ENCODE results near the gene ARVCF. TPM values are rescaled to one million over a fixed set of nuclear protein-coding genes. Genes with fewer than 3 reads are reported as not detected.

The ARVCF gene
- total RNA-seq, 2 donors from 2014 or later = 20.1 to 21.3 TPM

DNA sequence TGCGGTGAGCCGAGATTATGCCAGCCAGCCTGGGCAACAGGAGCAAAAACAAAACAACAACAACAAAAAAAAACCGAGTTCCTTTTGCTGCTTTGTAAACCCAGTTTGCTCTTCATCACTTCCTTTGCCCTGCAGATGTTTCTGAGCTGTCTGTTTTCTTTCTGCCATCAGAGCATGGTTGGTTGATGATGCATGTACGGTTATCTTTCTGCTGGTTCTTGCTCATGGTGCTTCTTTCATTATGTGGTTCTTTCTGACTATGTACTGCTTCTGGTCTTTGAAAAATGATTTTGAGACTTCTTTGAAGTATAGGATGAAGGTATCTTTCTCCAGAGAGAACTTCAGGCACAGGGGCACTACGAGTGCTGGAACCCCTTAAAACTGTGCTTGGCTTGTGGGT is 17.5 kb upstream of the ARVCF start:
- intact Hi-C loops (cut with DNase I) = no loop called here
- DNase-seq (ENCODE audit: low spot score) = no peak

DNA sequence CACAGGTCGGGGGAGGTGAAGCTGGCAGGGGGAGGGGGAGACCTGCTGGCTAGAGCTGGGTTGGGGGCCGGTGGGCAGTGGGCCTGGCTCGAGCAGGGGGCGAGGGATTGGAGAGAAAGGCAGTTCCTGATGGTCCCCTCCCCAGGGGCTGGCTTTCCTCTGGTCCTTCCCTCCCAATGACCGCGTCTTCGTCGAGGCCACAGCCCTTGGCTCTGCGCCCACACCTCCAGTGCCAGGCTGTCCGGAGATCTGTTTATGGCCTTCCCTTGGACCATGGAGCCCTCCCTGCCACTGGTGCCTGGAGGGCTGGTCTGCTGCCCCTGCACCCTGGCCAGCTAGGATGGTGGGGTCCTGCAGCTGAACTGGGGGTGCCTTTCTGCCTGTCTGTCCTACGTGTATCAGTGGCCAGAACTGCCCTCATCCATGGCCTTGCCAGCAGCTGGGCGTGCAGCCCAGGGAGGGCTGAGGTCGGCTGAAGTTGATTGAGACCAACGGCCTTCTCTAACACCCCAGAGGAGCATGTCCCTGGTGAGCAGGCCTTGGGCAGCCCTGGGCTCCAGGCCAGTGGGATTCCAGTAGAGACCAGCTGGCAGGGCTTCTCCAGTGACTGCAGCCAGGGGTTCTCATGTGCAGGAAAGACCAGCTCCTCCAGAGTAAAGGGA is 16.6 kb upstream of the ARVCF start:
- intact Hi-C loops (cut with DNase I) = no loop called here
- DNase-seq (ENCODE audit: low spot score) = no peak

DNA sequence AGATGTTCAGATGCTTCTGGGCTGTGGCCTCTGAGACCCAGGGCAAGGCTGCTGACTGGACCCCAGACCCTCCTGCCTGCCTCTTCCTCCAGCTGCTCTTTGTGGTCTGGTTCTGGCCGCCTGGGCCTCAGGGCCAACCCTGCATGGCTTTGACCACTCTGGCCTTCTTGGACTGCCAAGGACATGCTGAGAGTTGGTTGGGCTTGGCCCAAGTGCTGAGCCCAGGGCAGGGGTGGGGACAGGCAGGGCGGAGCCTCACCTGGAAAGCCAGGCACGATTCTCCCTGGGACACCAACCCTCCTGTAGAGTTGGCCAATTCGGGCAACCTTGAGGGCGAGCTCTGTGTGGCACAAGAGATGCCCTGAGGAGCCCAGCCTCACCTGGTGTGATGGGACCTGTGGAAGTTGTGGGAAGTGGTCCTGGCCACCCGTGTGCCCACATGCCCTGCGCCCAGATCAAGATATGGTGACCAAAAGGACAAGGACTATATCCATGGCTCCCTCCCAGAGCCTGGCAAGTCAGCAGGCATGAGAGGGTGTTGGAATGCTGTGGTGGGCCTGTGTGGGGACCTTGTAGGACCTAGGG is 15.9 kb upstream of the ARVCF start:
- DNase-seq (ENCODE audit: low spot score) = no peak
- intact Hi-C loops (cut with DNase I) = no loop called here

DNA sequence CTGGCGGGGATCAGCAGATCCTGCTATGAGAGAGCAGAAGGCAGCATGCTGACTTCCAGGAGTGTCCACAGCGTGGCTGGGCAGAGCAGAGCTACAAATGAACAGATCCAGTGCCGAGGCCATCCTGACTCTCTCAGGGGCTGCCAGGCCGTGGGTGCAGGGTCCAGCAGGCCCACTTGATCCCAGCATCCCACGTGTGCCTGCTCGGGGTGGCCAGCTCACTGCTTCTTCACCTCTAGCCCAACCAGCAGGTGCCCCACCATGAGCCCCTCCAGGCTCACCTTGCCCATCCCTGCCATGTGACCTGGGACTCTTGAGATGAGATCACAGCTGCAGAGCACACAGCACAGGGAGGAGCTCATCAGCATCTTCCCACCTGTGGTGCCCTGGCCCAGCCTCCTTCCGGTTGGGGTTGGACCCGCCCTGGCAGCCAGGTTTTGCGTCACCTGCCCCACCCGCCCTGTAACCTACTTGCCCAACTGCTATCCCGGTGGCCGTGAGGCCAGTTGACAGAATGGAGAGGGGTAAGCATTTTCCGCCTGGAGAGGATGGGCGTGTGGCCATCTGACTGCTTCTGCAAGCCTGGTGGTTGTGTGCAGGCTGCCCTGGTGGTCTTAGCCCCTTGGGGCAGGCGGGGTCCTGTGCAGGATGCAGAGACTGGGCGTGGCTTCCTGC is 15.2 kb upstream of the ARVCF start:
- intact Hi-C loops (cut with DNase I) = no loop called here

DNA sequence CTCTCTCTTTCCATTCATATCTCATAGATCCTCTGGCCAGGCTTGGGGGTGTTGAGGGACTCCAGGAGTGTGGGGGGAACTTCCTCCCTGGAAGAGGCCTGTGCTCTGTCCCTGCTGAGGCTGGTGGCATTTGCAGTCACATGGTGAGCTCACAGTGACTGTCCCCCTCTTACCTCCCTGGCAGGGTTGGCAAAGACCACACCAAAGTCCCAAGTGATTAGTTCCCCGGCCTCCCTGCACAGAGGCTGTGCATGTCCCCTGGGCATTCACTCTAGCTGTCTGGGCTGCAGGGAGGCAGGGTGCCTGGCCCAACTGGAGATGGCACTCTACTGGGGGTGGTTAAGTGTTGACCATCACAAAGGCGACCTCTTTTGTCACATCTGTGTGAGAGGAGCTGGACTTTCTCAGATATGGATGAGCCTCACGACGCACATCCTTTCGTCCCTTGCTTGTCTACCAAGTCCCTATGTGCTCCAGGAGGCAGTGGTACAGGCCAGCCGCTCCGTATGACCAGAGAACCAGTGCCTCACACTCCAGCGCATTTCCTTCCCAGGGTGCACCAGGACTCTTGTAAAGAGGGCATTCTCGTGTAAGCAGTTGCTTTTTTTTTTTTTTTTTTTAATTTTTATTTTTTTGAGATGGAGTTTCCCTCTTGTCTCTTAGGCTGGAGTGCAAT is 13.1 kb upstream of the ARVCF start:
- no peak for DNase-seq (ENCODE audit: low spot score)
- intact Hi-C loops (cut with DNase I) = no loop called here

More for the DNA sequence above, 15.2 kb upstream of the ARVCF start:
- DNase-seq (ENCODE audit: low spot score) = no peak

DNA sequence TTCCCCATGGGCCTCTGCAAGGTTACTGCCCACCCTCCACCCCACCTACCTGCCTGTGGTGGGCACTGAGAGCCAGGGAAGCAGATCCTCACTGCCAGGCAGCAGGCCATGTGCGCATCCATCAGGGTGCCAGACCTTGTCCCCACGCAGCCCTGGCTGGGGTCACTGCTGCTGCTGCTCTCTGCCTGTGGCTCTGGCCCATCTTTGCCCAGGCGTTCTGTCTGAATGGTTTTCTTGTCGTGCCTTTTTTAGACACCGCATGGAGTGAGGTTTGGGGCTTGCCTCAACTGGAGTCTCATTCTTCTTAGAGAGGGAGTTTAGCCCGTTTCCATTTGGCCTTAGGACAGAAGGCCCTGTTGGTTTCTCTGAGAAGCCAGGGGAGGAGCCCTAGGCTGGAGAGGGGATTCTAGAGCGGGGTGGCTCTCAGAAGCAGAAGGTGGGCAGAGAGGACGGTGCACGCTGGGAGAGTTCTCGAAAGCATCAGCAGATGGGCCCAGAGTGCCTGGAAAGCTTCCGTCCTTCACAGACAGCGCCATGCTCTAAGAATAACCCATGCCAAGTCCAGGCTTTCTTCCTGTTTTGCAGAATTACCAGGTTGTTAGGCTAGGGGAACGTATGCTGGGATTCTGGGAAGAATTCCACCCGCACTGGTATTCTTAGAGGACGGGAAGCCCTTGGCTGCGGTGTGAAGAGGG is 12.4 kb upstream of the ARVCF start:
- no peak for DNase-seq (ENCODE audit: low spot score)
- intact Hi-C loops (cut with DNase I) = no loop called here

DNA sequence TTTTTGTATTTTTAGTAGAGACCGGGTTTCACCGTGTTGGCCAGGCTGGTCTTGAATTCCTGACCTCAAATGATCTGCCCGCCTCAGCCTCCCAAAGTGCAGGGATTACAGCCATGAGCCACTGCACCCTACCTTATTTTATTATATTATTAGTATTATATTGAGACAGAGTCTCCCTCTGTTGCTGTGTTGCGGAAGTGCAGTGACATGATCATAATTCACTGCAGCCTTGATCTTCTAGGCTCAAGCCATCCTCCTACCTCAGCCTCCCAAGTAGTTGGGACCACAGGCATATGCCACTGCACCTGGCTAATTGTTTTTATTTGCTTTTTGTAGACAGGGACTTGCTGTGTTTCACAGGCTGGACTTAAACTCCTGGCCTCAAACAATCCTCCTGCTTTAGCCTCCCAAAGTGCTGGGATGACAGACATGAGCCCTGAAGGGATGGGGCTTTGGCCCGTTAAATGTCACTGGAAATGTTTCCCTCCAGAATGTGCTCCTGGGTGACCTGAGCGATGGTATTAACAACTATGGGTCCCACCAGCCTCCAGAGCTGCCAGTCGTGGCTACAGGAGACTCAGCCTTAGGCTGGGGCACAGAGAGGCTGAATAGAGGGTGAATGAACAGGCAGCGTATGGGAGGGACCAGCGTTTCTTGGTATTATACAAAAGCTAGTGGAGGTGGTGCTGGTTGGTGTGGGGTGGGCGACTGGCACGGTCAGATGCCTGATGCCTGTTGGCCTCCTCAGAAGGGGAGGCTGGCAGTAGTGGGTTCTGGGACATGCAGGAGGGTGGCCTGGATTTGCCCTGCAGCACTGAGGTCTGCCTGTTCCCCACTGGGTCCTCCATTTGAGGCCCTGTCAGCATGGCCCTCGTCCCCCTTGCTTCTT is 11.6 kb upstream of the ARVCF start:
- intact Hi-C loops (cut with DNase I) = no loop called here
- DNase-seq (ENCODE audit: low spot score) = peak; percentile 15

DNA sequence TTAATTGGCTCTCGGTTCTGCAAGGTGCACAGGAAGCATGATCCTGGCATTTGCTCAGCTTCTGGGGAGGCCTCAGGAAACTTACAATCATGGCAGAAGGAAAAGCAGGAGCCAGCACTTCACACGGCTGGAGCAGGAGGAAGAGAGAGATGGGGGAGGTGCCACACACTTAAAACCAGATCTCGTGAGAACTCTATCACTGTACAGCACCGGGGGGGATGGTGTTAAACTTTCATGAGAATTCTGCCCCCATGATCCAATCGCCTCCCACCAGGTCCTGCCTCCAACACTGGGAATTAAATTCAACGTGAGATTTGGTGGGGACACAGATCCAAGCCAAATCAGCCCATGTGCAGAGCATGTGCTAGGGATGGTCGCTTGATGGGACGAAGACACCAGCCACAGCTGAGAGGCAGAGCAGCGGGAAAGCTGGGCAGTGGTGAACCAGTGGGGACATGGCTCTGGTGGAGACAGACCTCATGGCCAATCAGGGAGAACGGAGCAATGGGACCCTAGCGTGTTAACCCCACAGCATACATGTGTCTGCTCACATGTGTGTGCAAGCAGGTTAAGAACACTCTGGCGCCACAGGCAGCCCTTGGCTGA is 10.5 kb upstream of the ARVCF start:
- intact Hi-C loops (cut with DNase I) = no loop called here
- peak; percentile 32 for DNase-seq (ENCODE audit: low spot score)

DNA sequence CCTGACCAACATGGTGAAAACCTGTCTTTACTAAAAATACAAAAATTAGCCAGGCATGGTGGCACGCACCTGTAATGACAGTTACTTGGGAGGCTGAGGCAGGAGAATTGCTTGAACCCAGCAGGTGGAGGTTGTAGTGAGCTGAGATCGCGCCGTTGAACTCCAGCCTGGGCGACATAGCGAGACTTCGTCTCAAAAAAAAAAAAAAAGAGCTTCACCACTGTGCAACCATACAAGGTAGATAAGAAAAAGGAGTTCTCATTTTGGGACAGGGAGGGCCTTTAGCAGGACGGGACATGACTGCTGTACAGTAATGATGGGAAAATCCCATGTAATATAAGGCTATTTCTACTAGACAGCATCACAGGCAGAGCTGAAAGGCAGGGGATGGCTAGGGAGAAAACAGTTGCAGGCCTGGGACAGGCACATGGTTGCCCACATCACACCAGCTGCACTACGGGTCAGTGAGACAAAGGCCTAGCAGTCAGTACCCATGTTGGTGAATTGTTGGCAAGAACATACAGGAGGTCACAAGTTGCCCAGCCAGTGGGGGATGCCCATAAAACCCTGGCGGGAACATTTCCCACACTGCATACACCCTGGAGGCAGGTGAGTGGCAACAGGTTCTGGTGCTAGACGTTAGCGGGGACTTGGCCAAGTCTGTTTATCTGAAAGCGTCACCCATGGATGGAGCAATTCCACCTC is 9.7 kb upstream of the ARVCF start:
- intact Hi-C loops (cut with DNase I) = no loop called here
- peak; percentile 29 for DNase-seq (ENCODE audit: low spot score)

DNA sequence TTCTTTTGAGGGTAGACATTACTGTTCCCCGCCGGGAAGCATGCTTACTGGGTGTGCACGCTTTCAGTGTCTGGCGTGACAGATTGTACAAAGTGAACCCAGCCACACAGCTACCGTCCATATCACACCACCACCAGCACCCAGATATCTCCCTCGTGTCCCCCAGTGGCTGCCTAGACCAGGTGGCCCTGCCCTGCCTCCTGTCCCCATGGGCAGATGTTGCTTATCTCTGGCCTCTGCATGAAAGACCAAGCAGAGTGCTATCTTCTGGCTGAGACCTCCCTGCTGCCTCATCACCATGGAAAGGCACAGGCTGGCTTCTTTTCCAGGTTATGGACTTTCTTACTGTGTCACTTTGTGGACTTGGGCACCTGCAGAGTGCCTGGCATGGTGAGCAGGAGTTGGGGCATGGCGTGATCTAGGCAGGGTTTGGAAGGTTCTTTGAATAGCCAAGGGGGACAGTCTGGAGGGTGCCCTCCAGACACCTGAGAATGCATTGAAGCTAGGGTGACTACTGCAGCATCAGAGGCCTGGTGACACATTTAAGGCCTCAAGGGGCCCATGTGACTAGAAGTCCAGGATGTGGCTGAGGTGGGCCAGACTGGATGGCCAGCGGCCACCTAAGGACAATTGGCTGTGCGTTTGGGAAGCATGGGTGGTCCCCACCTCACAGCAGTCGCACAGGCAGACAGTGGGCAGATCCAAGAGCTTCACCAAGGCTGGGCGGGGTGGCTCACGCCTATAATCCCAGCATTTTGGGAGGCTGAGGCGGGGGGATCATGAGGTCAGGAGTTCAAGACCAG is 9.0 kb upstream of the ARVCF start:
- peak; percentile 53 for DNase-seq (ENCODE audit: low spot score)
- intact Hi-C loops (cut with DNase I) = no loop called here

DNA sequence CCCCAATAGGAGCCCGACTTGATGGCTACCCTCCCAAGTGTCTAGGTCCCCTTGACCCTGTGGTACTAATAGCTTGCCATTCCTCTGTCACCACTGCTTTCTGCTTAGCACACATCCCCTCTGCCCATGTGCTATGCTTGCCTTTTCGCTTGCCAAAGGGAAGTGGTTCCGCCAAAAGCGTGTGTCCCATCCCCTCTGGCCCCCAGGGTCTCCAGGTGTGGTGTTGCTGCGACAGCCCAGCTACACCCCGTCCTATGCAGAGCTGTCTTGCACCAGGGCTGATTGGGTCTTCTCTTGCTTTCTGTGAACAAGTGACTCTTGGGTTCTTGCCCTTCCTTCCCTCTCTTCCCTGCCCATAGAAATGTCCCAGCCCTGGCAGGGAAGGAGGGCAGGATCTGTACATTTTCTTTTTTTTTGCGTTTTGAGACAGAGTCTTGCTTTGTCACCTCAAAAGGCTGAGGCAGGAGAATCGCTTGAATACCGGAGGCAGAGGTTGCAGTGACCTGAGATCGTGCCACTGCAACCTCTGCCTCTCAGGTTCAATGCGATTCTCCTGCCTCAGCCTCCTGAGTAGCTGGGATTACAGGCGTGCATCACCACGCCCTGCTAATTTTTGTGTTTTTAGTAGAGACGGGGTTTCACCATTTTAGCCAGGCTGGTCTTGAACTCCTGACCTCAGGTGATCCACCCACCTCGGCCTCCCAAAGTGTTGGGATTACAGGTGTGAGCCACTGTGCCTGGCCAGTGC is 8.2 kb upstream of the ARVCF start:
- DNase-seq (ENCODE audit: low spot score) = peak; percentile 52
- intact Hi-C loops (cut with DNase I) = no loop called here

DNA sequence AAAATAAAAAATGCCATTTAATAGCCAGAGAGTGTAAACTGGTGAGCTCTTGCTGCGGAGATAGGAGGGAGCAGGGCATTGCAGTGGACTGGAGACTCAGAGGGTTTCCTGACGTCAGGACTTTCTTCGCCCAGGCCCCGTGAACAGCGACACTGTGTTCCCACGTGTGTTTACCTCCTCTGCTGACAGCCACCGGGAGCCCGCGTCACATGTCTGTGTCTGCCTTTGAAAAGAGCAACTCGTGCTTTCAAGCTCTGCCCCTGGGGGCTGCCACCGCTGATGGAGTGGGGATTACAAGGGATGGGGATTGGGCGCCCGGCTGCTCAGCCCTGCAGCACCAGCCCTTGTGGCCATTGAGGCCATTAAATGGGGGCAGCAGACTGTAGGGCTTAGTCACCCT is 7.6 kb upstream of the ARVCF start:
- peak; percentile 72 for DNase-seq (ENCODE audit: low spot score)

DNA sequence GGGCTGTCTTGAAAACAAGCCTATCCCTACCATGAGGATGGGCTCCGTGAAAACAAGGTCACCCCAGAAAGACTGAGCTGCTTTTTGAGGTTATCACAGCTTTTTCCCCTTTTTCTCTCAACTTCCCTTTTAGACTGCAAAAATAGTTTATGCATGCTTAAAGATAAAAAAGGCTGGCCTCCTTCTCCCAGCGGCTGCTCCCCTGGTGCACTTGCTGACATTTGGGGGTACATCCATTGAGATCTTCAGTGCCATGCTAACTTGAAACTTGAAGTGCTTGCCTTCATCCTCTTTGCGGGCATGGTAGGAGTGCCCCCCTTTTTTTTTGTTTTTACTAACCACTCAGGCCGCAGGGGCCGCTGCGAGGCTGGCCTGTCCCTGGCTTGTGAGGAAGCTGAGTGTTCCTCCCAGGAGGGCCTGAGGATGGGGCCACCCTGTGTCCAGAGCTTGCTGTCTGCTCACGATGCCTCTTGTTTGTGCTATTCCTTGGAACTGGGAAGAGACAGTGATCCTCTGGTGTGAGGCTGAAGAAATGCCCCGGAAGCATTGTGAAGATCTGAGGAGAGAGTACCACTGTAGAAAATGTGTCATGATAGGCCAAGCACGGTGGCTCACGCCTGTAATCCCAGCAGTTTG is 6.5 kb upstream of the ARVCF start:
- peak; percentile 38 for DNase-seq (ENCODE audit: low spot score)
- intact Hi-C loops (cut with DNase I) = no loop called here

More for the DNA sequence above, 7.6 kb upstream of the ARVCF start:
- intact Hi-C loops (cut with DNase I) = no loop called here

DNA sequence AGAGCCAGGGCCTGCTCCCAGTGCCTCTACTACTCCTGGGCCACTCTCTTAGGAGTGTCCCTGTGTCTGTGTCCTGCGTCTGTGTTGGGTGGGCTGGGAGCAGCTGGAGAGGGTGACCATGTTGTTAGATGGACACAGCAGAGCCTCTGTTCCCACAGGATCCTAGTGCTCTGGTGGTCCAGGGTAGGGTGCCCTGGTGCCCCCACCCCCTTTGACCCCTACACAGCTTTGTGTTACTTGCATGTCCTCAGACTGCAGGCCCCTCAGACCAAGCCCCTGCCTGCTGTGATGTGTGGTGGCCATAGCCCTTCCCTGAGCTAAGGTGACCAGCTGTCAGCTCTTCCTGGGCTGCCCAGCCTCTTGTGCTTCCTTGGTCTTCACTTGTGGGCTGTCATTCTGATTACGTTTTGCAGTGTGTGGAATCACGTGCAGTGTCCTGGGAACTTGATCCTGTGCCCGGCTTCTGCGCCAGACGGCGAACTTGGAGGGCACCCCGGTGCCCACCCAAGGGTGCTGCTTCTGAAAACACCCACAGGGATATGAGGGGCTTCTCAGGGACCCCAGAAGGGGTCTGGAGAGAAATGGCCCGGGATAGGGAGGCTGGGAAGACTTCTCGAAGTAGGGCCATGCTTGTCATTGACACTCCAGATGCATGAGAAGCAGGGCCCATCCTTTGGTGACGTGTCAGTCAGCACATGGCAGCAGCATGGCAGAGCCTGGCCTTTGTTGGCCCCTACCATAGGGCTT is 5.8 kb upstream of the ARVCF start:
- intact Hi-C loops (cut with DNase I) = no loop called here
- DNase-seq (ENCODE audit: low spot score) = no peak

Data from posterior vena cava (tissue), 2 donors.